Peyer's patch (tissue), 4 donors: ENCODE results near the gene KCTD13. TPM values are rescaled to one million over a fixed set of nuclear protein-coding genes. Genes with fewer than 3 reads are reported as not detected.
"Not testable (repeated sequence)": the region's sequence is repeated elsewhere in the genome, so short reads cannot be mapped to it uniquely, and the experiment has no call there.

Experiments
- DNase-seq, 3 donors: peaks; one replicate each; pipeline ENCODE4 v3.0.0-alpha.2; 2017 to 2019
- H3K27ac ChIP-seq, 4 donors: fragments of 200-600 bp; sonication (generic); one replicate each; pipeline ENCODE4 v1.5.1; 2016 to 2019
- H3K27me3 ChIP-seq, 2 donors: fragments of 200-600 bp; sonication (generic); one replicate each; pipeline ENCODE4 v1.5.1; 2019
- H3K36me3 ChIP-seq, 3 donors: fragments of 200-600 bp; sonication (generic); one replicate each; pipeline ENCODE4 v1.5.1; 2016 to 2019
- H3K4me1 ChIP-seq, 4 donors: fragments of 200-600 bp; sonication (generic); one replicate each; pipeline ENCODE4 v1.5.1; 2016 to 2019
- H3K4me3 ChIP-seq, 4 donors: fragments of 200-600 bp; sonication (generic); 1 replicate in 3 of 4; 2 replicates in 1 of 4; pipeline ENCODE4 v1.5.1; 2016 to 2019; ENCODE audit warnings: mild to moderate bottlenecking in 1 of 4
- H3K9me3 ChIP-seq, 4 donors: fragments of 200-600 bp; sonication (generic); one replicate each; pipeline ENCODE4 v1.5.1; 2016 to 2019; ENCODE audit warnings: mild to moderate bottlenecking in 1 of 4
- POLR2A ChIP-seq, 2 donors: fragments of 450-650 bp; IDR thresholded peaks; one replicate each; pipeline ENCODE4 v1.5.1; 2017; ENCODE audit warnings: antibody characterized with exemption in 2 of 2, mild to moderate bottlenecking in 2 of 2, moderate library complexity in 2 of 2
- total RNA-seq, 4 donors: library from RNA; depleted of rRNA; stranded (reverse); fragments of >200 nt; gene quantifications; one replicate each; pipeline ENCODE4 v1.1.0, GENCODE V29; 2016
- TF ChIP-seq, protein P1 (sequence below), 6 experiments: fragments of 450-650 bp in 4 of 6; fragments of 200-600 bp in 2 of 6; sonication (generic) in 1 of 6; IDR thresholded peaks; one replicate each; pipeline ENCODE4 v1.5.1; 2017 to 2019; ENCODE audit warnings: antibody characterized with exemption in 6 of 6, mild to moderate bottlenecking in 3 of 6, moderate library complexity in 1 of 6

Gene KCTD13
- total RNA-seq, 4 donors from 2014 or later: 38.8 to 98.1 (median 48.7) TPM

DNA sequence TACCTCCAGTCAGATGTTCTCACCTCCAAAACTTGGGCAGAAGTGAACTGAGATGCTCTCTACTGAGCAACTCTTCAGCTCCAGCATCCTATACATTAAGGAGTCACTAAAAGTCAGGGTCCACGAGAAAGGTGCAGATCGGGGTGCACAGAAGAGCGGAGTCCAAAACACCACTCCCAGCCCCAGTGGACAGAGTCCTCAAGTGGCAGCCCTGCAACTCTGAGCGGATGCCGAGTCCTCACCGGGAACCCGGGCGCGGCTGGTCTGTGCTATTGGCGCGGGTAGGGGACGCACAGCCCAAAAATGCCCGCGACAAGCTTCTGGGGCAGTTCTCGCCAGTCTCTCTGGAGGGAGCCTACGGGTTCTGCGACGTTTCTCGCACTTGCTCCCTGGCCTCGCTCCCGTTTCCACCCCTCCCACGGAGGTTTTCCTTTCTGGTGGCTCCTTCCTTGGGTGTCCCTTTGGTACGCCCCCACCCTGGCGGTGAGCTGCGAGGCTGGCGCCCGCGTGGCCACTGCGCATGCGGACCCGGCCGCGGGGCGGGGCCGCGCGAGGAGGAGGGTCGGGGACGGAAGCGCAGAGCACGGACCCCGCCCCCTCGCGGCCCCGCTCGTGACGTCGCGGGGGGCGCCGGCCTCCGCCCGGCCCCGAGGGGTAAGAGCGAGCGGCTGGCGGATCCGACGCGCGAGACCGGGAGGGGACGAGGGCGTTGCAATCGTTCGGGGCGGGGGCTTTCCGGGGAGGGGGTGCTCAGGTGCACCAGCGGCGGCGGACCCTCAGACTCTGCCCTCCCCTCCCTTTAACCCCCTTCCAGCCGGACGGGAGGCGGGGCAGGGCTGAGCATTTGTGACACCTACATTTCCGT lies 35.7 kb upstream of the KCTD13 start, which contains the start of gene TMEM219:
TSS of gene TMEM219 (plus strand) at position 601 of the 865 bp plus-strand sequence. CDS start 1,065 bp downstream, outside the sequence.
- peaks cover 0 to 12% (median 0%) of the 10 kb centered on the region in 3 donors for H3K36me3 ChIP-seq
- peak; percentile 91 to 96 (median 95) for DNase-seq
- TF ChIP-seq, protein P1, sequence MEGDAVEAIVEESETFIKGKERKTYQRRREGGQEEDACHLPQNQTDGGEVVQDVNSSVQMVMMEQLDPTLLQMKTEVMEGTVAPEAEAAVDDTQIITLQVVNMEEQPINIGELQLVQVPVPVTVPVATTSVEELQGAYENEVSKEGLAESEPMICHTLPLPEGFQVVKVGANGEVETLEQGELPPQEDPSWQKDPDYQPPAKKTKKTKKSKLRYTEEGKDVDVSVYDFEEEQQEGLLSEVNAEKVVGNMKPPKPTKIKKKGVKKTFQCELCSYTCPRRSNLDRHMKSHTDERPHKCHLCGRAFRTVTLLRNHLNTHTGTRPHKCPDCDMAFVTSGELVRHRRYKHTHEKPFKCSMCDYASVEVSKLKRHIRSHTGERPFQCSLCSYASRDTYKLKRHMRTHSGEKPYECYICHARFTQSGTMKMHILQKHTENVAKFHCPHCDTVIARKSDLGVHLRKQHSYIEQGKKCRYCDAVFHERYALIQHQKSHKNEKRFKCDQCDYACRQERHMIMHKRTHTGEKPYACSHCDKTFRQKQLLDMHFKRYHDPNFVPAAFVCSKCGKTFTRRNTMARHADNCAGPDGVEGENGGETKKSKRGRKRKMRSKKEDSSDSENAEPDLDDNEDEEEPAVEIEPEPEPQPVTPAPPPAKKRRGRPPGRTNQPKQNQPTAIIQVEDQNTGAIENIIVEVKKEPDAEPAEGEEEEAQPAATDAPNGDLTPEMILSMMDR (IDR thresholded peaks at IDR 0.05): peak; percentile 43 to 90 (median 83)
- TF ChIP-seq POLR2A (IDR thresholded peaks at IDR 0.05): peak; percentile 55 to 56

DNA sequence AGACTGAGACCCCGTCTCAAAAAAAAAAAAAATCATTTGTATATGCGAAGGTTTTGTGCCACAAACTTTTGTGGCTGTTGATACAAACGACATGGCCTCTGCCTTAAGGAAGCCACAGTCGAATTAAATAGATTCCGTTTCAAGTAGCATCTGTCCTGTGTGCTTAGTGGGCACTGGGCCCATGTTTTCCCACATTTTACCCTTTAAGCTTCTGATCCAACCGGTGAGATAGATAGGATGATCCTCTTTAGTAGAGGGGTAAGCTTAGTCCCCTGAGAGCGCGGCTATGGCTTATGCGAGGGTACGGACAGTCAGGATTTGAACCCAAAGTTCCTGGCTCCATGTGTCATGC lies 35.1 kb upstream of the KCTD13 start:
- Histone ChIP-seq H3K27me3 (no peaks in the 10 kb centered on the region), H3K36me3 (peaks cover 0 to 7% (median 0%) of the 10 kb centered on the region in 3 donors), H3K9me3 (no peaks in the 10 kb centered on the region), H3K27ac (peak overlapping the region; percentile 93 to 99 (median 97)), H3K4me3 (peak overlapping the region; percentile 69 to 86 (median 78)), H3K4me1 (peaks cover 0 to 27% (median 5%) of the 10 kb centered on the region in 4 donors)
- DNase-seq: no peak
- no peak for TF ChIP-seq POLR2A (IDR thresholded peaks at IDR 0.05)
- TF ChIP-seq, protein P1 (IDR thresholded peaks at IDR 0.05): no peak

More for the DNA sequence above, 35.7 kb upstream of the KCTD13 start, which contains the start of gene TMEM219:
- Histone ChIP-seq H3K4me3 (peak within 1 kb of the TSS; percentile 69 to 86 (median 78)), H3K27ac (peak within 1 kb of the TSS; percentile 93 to 99 (median 97)), H3K27me3 (no peaks in the 10 kb centered on the region), H3K9me3 (no peaks in the 10 kb centered on the region), H3K4me1 (peaks cover 0 to 27% (median 5%) of the 10 kb centered on the region in 4 donors)

DNA sequence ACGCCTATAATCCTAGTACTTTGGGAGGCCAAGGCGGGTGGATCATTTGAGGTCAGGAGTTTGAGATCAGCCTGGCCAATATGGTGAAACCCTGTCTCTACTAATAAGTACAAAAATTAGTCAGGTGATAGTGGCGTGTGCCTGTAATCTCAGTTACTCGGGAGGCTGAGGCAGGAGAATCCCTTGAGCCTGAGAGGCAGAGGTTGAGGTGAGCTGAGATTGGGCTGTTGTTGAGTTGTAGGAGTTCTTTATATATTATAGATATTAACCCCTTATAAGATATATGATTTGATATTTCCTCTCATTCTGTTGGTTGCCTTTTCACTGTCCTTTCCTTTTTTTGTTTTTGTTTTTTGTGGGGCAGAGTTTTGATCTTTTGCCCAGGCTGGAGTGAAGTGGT lies 33.8 kb upstream of the KCTD13 start:
- not testable (repeated sequence) for H3K27me3 ChIP-seq, H3K4me3 ChIP-seq, H3K36me3 ChIP-seq, H3K27ac ChIP-seq, H3K9me3 ChIP-seq, DNase-seq
- H3K4me1 ChIP-seq: peaks cover 0 to 16% (median 5%) of the 10 kb centered on the region in 4 donors

DNA sequence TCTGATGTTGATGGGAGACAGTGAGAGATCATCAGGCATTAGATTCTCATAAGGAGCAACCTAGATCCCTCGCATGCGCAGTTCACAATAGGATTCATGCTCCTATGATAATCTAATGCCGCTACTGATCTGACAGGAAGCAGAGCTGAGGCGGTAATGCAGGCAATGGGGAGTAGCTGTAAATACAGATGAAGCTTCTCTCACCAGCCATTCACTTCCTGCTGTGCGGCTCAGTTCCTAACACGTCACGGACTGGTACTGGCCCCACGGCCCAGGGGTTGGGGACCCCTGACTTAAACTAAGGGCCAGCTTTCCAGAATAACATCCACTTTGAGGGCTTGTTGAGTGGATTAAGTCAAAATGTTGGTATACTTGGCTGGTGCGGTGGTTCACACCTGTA lies 33.3 kb upstream of the KCTD13 start:
- H3K27me3 ChIP-seq: no peaks in the 10 kb centered on the region
- H3K4me3 ChIP-seq: no peak overlapping the region
- peaks cover 0 to 13% (median 5%) of the 10 kb centered on the region in 4 donors for H3K4me1 ChIP-seq
- no peaks in the 10 kb centered on the region for H3K36me3 ChIP-seq
- H3K27ac ChIP-seq: no peak overlapping the region
- H3K9me3 ChIP-seq: no peaks in the 10 kb centered on the region
- DNase-seq: no peak
- no peak for TF ChIP-seq POLR2A (IDR thresholded peaks at IDR 0.05)
- TF ChIP-seq, protein P1 (IDR thresholded peaks at IDR 0.05): no peak

DNA sequence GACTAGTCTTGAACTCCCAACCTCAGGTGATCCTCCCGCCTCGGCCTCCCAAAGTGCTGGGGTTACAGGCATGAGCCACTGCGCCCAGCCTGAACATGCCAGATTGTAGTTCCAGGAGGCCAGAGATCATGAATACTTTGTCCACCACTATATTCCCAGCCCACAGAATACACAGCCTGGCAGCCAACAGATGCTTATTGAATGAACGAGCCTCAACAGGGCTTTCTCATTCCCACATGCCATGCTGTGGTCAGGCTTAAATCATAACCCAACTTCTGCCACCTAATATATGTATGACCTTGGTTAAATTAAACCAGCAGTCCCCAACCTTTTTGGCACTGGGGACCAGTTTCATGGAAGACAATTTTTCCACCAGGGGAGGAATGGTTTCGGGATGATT lies 32.7 kb upstream of the KCTD13 start:
- no peak for DNase-seq

More for the DNA sequence above, 32.7 kb upstream of the KCTD13 start:
- Histone ChIP-seq H3K4me1 (peaks cover 0 to 7% (median 5%) of the 10 kb centered on the region in 4 donors), H3K4me3 (no peak overlapping the region), H3K27ac (no peak overlapping the region), H3K9me3 (no peaks in the 10 kb centered on the region), H3K27me3 (no peaks in the 10 kb centered on the region), H3K36me3 (no peaks in the 10 kb centered on the region)
- no peak for TF ChIP-seq POLR2A (IDR thresholded peaks at IDR 0.05)
- TF ChIP-seq, protein P1 (IDR thresholded peaks at IDR 0.05): no peak
